ENCODE results near the gene LINC00237.

LINC00237 gene

DNA sequence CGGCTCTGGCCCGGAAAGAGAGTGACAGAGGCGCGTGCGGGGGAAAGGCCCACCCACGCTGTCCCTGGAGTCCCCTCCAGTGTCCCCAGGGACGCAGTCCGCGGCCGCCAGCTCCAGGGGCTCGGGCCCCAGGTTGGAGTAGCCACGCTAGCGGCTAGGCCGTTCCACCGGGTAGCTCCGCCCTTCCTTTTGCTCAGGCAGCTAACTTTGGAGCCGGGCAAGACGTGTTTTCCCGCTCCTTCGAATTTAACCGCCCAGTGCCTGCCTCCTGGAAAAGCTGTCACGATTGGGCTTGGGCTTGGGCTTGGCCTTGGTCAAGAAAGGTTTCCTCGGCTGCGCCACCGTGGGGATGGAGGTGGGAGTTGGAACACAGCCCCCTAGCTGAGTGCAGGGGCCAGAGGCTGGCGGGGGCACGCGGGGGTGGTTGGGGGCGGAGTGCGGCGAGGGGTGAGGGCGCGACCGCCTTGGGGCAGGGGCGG is 4.7 kb downstream of the LINC00237 start:
- Histone ChIP-seq H3K27me3 (ENCODE audit: low read depth, low read length) (peaks cover 42% of the 10 kb centered on the region), H3K9ac (ENCODE audit: low read length) (peak overlapping the region; percentile 66), H3K4me1 (ENCODE audit: low read length) (peaks cover 10% of the 10 kb centered on the region), H3K27ac (ENCODE audit: low read length) (no peak overlapping the region), H3K4me2 (ENCODE audit: low read length) (peak overlapping the region; percentile 97), H4K20me1 (ENCODE audit: insufficient read depth, low read length) (no peaks in the 10 kb centered on the region), H3K9me3 (ENCODE audit: insufficient read depth, low read length) (no peaks in the 10 kb centered on the region), H3K36me3 (replicated peaks; ENCODE audit: low read depth, low read length) (no peaks in the 10 kb centered on the region), H2AFZ (ENCODE audit: low read depth, low read length) (peak overlapping the region; percentile 97), H3K79me2 (ENCODE audit: low read length) (no peaks in the 10 kb centered on the region), H3K4me3 (ENCODE audit: low read length) (peak overlapping the region; percentile 89)
- TF ChIP-seq EZH2phosphoT487 (IDR thresholded peaks at IDR 0.05; ENCODE audit: low read depth), result no peak
- TF ChIP-seq, protein P1, sequence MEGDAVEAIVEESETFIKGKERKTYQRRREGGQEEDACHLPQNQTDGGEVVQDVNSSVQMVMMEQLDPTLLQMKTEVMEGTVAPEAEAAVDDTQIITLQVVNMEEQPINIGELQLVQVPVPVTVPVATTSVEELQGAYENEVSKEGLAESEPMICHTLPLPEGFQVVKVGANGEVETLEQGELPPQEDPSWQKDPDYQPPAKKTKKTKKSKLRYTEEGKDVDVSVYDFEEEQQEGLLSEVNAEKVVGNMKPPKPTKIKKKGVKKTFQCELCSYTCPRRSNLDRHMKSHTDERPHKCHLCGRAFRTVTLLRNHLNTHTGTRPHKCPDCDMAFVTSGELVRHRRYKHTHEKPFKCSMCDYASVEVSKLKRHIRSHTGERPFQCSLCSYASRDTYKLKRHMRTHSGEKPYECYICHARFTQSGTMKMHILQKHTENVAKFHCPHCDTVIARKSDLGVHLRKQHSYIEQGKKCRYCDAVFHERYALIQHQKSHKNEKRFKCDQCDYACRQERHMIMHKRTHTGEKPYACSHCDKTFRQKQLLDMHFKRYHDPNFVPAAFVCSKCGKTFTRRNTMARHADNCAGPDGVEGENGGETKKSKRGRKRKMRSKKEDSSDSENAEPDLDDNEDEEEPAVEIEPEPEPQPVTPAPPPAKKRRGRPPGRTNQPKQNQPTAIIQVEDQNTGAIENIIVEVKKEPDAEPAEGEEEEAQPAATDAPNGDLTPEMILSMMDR (IDR thresholded peaks at IDR 0.05; ENCODE audit: low read depth, low read length), result no peak

DNA sequence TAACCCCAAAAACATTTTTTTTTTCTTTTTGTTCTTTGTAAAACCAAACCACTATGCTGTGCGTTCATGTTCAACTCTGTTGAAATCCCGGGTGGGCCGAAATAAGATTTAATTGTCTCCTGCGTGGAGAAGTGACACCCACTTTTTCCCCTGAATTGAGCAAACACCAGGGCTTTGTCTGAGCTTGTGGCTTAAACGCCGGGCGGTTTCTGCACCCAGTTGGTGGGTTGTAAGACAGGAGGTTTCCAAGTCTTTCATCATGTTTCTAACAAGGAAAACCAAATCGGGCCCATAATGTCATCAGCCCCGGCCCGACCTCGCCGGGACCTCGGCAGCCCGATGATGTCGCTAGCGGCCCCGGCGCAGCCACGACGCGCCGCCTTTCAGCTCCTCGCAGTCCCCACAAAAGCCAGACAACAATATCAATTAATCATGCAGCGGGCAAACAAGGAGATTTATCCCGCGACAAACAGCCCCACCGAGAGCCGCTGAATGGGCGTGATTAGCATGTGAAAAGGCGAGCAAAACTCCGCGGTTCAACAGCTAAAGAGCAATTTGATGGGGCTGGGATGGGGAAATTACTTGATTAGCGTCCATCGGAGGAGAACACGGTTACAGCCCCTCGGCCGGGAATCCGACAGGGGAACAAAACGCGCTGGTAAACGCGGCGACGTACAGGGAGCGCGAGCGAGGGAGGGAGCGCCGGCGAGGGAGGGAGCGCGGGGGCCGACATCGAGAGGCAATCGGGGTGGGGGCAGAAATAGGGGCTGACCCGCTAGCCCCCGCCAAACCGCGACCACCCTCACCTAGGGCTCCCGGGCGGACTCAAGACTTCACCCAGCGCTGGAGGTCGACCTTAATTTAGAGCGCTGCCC is 5.3 kb downstream of the LINC00237 start:
- H3K79me2 ChIP-seq (ENCODE audit: low read length), result no peaks in the 10 kb centered on the region
- peak overlapping the region; percentile 97 for H3K4me2 ChIP-seq (ENCODE audit: low read length)
- no peaks in the 10 kb centered on the region for H3K9me3 ChIP-seq (ENCODE audit: insufficient read depth, low read length)
- peaks cover 42% of the 10 kb centered on the region for H3K27me3 ChIP-seq (ENCODE audit: low read depth, low read length)
- H3K9ac ChIP-seq (ENCODE audit: low read length), result peak overlapping the region; percentile 66
- no peak for TF ChIP-seq EZH2phosphoT487 (IDR thresholded peaks at IDR 0.05; ENCODE audit: low read depth)
- TF ChIP-seq, protein P1 (IDR thresholded peaks at IDR 0.05; ENCODE audit: low read depth, low read length), result no peak
- peak overlapping the region; percentile 89 for H3K4me3 ChIP-seq (ENCODE audit: low read length)
- peaks cover 16% of the 10 kb centered on the region for H3K4me1 ChIP-seq (ENCODE audit: low read length)
- no peaks in the 10 kb centered on the region for H3K36me3 ChIP-seq (replicated peaks; ENCODE audit: low read depth, low read length)
- no peaks in the 10 kb centered on the region for H4K20me1 ChIP-seq (ENCODE audit: insufficient read depth, low read length)
- no peak overlapping the region for H3K27ac ChIP-seq (ENCODE audit: low read length)
- H2AFZ ChIP-seq (ENCODE audit: low read depth, low read length), result peak overlapping the region; percentile 97

DNA sequence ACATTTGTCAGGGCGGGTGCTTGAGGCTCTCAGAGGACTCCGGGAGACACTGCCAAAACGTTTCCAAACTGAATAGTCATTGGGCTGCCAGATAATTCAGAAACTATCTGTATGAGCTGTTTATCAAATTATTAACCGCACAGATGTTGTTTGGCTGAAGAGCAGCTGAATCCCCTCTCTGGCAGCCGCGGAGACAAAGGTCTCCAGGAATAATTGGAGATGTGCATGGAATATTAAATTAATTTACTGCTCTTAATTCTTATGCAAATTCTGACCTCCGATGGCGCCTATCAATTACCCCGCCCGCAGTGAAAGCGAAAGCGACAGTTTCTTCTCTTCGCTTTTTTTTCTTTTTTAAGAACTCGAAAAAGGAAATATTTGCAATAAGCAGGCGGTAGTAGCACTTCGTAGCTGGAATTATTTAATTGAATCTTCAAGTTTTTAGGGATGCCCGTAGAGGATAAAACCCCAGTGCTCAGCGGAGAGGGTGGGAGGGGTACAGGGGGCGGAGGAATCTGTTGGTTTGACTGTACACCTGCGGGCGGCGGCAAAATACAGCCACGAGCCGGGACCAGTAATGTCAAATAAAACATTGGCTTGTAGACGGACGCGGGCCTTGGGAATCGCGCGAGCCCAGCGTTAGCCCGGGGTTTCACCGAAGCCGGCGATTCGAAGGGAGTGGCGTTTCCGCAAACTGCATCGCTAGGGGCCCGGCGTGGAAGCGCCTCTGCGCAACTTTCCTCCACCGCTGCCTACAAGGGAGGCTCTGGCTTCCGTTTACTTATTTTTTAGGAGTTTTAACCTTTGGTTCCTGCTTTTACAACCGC is 6.2 kb downstream of the LINC00237 start:
- Histone ChIP-seq H3K4me2 (ENCODE audit: low read length) (peak overlapping the region; percentile 97), H4K20me1 (ENCODE audit: insufficient read depth, low read length) (no peaks in the 10 kb centered on the region), H3K79me2 (ENCODE audit: low read length) (no peaks in the 10 kb centered on the region), H2AFZ (ENCODE audit: low read depth, low read length) (peak overlapping the region; percentile 97), H3K4me3 (ENCODE audit: low read length) (peak overlapping the region; percentile 89), H3K27ac (ENCODE audit: low read length) (no peak overlapping the region), H3K9me3 (ENCODE audit: insufficient read depth, low read length) (no peaks in the 10 kb centered on the region), H3K9ac (ENCODE audit: low read length) (peak overlapping the region; percentile 66), H3K36me3 (replicated peaks; ENCODE audit: low read depth, low read length) (no peaks in the 10 kb centered on the region), H3K4me1 (ENCODE audit: low read length) (peaks cover 16% of the 10 kb centered on the region), H3K27me3 (ENCODE audit: low read depth, low read length) (peaks cover 42% of the 10 kb centered on the region)
- no peak for TF ChIP-seq EZH2phosphoT487 (IDR thresholded peaks at IDR 0.05; ENCODE audit: low read depth)
- TF ChIP-seq, protein P1 (IDR thresholded peaks at IDR 0.05; ENCODE audit: low read depth, low read length), result peak; percentile 8; the same call in 1 of the 2 replicates

All from OCI-LY3 (cell line).